HG03097 (cell line): ENCODE data around the gene HYAL2.

Source experiments
- ATAC-seq: cut with Tn5 transposase; IDR thresholded peaks from one replicate; pipeline ENCODE4 v1.9.1; 2021; ENCODE audit not compliant: unreplicated experiment, low FRiP score

Gene HYAL2

GRCh38 chr3:50322386-50323091, at the start of gene HYAL2:
HYAL2 (minus strand) TSS chr3:50322745; CDS start chr3:50320489, 2,256 bp downstream.
- ATAC-seq = no peak

- ATAC-seq = no peak
Measured at GRCh38 chr3:50371133-50371685, 48.7 kb upstream of the HYAL2 start.

GRCh38 chr3:50370594-50370993, 48.0 kb upstream of the HYAL2 start:
- no peak for ATAC-seq

- ATAC-seq = no peak
Measured at GRCh38 chr3:50369012-50369670, 46.6 kb upstream of the HYAL2 start.

- ATAC-seq = no peak
Measured at GRCh38 chr3:50365842-50366220, 43.3 kb upstream of the HYAL2 start.

- peak; percentile 72 for ATAC-seq
Measured at GRCh38 chr3:50365080-50365841, 42.7 kb upstream of the HYAL2 start.

GRCh38 chr3:50364573-50365079, 42.1 kb upstream of the HYAL2 start:
- no peak for ATAC-seq

- no peak for ATAC-seq
Measured at GRCh38 chr3:50359760-50360110, 37.2 kb upstream of the HYAL2 start.

GRCh38 chr3:50358911-50359759, 36.6 kb upstream of the HYAL2 start, which contains the start of gene TMEM115:
TMEM115 (minus strand) TSS chr3:50359521; CDS start chr3:50359063, 458 bp downstream.
- peak; percentile 94 for ATAC-seq

- ATAC-seq = no peak
Measured at GRCh38 chr3:50358355-50358910, 35.9 kb upstream of the HYAL2 start.

GRCh38 chr3:50357481-50357880, 34.9 kb upstream of the HYAL2 start:
- ATAC-seq = no peak

- no peak for ATAC-seq
Measured at GRCh38 chr3:50356553-50356952, 34.0 kb upstream of the HYAL2 start.

GRCh38 chr3:50355829-50356552, 33.4 kb upstream of the HYAL2 start:
- ATAC-seq = no peak

GRCh38 chr3:50354850-50355249, 32.3 kb upstream of the HYAL2 start:
- no peak for ATAC-seq

GRCh38 chr3:50354186-50354764, 31.7 kb upstream of the HYAL2 start:
- no peak for ATAC-seq

- ATAC-seq = no peak
Measured at GRCh38 chr3:50353245-50354004, 30.9 kb upstream of the HYAL2 start.

- no peak for ATAC-seq
Measured at GRCh38 chr3:50352781-50353180, 30.2 kb upstream of the HYAL2 start.

GRCh38 chr3:50351323-50351697, 28.8 kb upstream of the HYAL2 start:
- no peak for ATAC-seq
